CD4-positive, alpha-beta T cell treated with Interleukin-12 subunit alpha and Interleukin-12 subunit beta, for 1 hour (primary cell): Measurements from ENCODE around the gene CD37.
"Not testable (repeated sequence)": the region's sequence is repeated elsewhere in the genome, so short reads cannot be mapped to it uniquely, and the experiment has no call there.

Experiments
- DNase-seq: peaks from one replicate; pipeline ENCODE4 v3.0.0-alpha.2; 2020

Gene CD37, protein sequence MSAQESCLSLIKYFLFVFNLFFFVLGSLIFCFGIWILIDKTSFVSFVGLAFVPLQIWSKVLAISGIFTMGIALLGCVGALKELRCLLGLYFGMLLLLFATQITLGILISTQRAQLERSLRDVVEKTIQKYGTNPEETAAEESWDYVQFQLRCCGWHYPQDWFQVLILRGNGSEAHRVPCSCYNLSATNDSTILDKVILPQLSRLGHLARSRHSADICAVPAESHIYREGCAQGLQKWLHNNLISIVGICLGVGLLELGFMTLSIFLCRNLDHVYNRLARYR

GRCh38 chr19:49335071-49335783 lies at the start of gene CD37:
TSS of gene CD37 (plus strand) at chr19:49335406. CDS start at chr19:49335541, 135 bp downstream.
- peak; percentile 54 for DNase-seq

GRCh38 chr19:49287141-49287770 lies 48.0 kb upstream of the CD37 start:
- DNase-seq, result no peak

DNA sequence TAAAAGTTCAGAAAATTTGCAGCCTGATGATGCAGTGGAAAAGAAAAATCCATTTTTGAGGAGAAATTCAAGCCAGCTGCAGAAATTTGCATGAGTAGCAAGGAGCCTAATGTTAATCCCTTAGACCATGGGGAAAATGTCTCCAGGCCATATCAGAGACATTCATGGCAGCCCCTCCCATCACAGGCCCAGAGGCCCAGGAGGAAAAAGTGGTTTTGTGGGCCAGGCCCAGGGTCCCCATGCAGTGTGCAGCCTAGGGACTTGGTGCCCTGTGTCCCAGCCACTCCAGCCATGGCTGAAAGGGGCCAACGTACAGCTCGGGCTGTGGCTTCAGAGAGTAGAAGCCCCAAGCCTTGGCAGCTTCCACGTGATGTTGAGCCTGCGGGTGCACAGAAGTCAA lies 47.0 kb upstream of the CD37 start:
- DNase-seq, result not testable (repeated sequence)

DNA sequence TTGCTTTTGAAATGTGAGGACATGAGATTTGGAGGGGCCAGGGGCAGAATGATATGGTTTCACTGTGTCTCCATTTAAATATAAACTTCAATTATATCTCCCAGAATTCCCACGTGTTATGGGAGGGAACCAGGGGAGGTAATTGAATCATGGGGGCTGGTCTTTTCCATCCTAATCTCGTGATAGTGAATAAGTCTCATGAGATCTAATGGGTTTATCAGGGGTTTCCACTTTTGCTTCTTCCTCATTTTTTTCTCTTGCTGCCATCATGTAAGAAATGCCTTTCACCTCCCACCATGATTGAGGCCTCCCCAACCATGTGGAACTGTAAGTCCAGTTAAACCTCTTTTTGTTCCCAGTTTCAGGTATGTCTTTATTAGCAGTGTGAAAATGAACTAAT lies 45.9 kb upstream of the CD37 start:
- not testable (repeated sequence) for DNase-seq

DNA sequence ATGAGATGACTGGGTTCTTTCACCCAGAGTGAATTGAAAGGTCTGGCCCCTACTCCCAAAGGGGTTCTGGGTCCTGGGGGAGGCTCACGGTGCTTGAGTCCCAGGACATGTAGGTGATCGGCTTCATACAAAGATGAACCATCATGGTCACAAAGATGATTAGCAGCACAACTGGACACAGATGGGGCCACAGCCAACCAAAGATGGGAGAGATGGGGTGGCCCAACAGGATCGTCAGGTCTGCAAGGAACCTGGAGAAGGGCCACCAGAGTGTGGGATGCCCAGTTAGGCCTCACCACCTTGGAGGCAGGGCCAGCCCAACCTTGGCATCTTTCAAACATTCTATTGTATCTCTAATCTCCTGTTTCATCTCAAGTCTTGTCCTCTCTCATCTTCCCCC lies 44.7 kb upstream of the CD37 start:
- DNase-seq, result no peak

GRCh38 chr19:49294401-49294800 lies 40.8 kb upstream of the CD37 start:
- no peak for DNase-seq

- no peak for DNase-seq
These were observed 39.9 kb upstream of the CD37 start for GRCh38 chr19:49295208-49295880.

GRCh38 chr19:49297403-49297802 lies 37.8 kb upstream of the CD37 start:
- DNase-seq, result no peak

DNA sequence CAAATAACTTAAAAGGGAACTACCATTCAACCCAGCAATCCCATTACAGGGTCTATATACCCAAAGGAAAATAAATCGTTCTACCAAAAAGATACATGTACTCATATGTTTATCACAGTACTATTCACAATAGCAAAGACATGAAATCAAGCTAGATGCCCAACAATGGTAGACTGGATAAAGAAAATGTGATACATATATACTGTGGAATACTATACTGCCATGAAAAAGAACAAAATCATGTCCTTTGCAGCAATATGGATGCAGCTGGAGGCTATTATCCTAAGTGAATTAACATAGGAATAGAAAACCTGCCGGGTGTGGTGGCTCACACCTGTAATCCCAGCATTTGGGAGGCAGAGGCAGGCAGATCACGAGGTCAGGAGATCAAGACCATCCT lies 36.6 kb upstream of the CD37 start:
- DNase-seq, result not testable (repeated sequence)

- DNase-seq, result peak; percentile 77
These were observed 33.9 kb upstream of the CD37 start for GRCh38 chr19:49301165-49301865.

DNA sequence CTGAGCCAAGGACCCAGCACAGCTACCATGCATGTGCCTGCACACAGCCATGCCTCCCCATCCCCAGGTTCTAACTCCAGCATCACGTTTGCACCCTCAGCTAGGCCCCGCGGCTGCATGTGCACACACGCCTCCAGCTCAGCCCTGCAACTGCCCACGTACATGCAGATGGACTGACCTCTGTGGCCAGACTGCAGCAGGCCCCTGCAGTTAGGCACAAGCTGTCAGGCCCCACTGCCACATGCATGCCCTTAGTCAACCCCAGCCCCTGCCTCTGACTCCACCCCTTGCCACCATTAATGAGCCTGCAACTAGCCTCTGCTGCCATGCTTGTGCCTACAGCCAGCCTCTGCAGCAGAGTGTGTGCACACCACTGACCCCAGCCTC lies 33.3 kb upstream of the CD37 start:
- DNase-seq, result no peak

DNA sequence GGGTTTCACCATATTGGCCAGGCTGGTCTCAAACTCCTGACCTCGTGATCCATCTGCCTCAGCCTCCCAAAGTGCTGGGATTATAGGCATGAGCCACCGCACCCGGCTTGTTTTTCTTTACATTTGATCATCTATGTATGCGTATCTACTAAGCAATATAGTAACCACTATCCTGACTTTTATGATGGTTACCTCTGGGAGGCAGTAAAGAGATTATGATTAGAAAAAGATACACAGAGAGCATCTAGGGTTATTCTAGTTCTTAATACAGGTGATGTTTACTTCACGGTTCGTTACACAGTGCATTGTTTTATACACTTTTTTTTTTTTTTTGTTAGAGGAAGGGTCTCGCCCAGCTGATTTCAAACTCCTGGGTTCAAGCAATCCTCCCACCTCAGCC lies 28.5 kb upstream of the CD37 start:
- not testable (repeated sequence) for DNase-seq

DNA sequence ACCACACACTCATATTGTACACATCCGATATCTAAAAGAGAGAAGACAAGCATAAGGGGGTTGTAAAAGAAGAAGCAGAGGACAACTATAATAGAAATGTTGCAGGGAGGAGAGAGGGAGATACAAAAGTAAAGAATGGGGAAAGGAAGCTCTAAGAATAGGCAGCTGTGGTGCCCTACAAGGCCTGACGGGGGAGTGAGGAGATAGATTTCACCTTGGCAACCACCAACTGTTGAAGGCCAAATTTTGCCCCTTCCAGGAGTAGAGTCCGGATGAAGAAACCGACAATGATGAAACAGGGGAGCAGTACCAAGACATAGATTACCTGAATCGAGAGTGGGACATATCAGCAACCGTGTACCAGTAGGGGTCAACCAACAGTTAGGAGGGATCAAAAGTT lies 26.1 kb upstream of the CD37 start:
- no peak for DNase-seq

DNA sequence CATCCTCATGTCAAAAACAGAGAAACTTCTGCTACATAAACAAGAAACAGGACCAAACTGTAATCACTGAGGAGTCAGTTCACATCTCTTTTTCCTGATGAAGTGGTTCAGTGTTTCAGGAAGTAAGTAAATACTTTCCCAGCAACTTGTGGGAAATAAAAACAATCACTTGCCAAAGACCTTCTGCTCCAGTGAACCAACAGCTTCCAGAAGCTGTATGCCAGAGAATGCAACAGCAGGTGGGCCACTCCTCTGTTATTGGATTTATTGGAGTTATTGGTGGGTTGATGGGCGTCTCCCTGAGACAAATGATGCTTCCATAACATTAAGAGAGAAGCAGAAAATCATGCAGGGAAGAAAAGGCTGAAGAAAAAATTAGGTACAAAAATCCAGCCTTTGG lies 20.1 kb upstream of the CD37 start:
- no peak for DNase-seq

DNA sequence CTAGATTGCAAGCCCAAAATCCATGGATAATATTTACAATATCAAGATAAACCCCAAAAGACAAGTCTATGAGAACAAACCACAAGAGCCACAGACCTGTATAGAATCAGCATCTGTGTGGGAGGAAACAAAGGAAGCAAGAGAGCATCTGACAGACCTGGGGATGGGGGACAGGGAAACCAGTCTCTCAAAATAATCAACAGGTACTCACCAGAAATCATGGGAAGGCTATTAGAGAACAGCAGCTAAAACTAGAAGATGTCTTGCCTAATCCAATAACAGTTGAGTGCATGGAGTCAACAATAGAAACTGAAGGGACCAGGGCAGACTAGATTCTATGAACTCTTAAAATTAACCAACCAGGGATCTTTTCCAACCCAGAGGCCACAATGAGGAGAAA lies 18.9 kb upstream of the CD37 start:
- DNase-seq, result no peak

- DNase-seq, result no peak
These were observed 16.9 kb upstream of the CD37 start for GRCh38 chr19:49318296-49318695.

- no peak for DNase-seq
These were observed 10.2 kb upstream of the CD37 start, which contains the start of gene SLC6A16 for GRCh38 chr19:49324801-49325576. TSS of gene SLC6A16 (minus strand) at chr19:49325191. CDS start at chr19:49311347, 13,844 bp downstream.

- not testable (repeated sequence) for DNase-seq
These were observed 9.4 kb upstream of the CD37 start for GRCh38 chr19:49325756-49326155.

DNA sequence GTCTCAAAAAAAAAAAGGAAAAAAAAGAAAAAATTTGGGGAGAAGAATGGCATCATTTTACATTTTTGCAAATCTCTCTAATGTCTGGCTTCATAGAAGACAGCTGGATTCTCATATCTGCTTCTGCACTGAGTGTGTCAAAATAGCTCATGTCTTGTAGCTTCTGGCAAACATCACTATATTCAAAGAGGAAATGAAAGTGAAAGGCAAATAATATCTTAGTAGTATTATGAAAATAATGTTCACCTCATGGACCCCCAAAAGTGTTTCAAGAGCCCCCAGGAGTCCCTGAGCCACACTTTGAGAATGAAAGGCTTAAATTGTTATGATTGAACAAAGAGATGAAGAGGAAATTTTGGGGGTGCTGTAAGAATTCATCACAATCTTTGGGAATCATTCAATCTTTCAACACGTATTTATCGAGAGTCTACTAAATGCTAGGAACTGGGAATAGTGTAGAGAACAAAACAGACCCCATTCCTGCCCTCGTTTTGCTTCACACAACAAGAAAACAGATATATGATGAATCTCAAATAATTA lies 9.0 kb upstream of the CD37 start:
- DNase-seq, result no peak

GRCh38 chr19:49327878-49328544 lies 7.2 kb upstream of the CD37 start:
- DNase-seq, result peak; percentile 60

- no peak for DNase-seq
These were observed 6.5 kb upstream of the CD37 start for GRCh38 chr19:49328741-49329140.
